ENCODE measurements around the gene RYR3. TPM values are rescaled to one million over a fixed set of nuclear protein-coding genes. Genes with fewer than 3 reads are reported as not detected.
"Not testable (repeated sequence)": the region's sequence is repeated elsewhere in the genome, so short reads cannot be mapped to it uniquely, and the experiment has no call there.

The RYR3 gene
- total RNA-seq, 1 donor from 2014 or later = not detected

- ATAC-seq (ENCODE audit: poor library complexity) (no peak), DNase-seq (no peak)
- intact Hi-C loops (cut with DNase I) = no loop called here
Measured at GRCh38 chr15:33592864-33593263, 282.1 kb downstream of the RYR3 start.

GRCh38 chr15:33598382-33598781 lies 287.6 kb downstream of the RYR3 start:
- intact Hi-C loops (cut with DNase I) = not testable (repeated sequence)

GRCh38 chr15:33600212-33600611 lies 289.4 kb downstream of the RYR3 start:
- ATAC-seq (ENCODE audit: poor library complexity) = no peak
- DNase-seq = no peak
- intact Hi-C loops (cut with DNase I) = no loop called here

More at GRCh38 chr15:33598382-33598781, 287.6 kb downstream of the RYR3 start:
- not testable (repeated sequence) for ATAC-seq (ENCODE audit: poor library complexity); DNase-seq

- DNase-seq (no peak), ATAC-seq (ENCODE audit: poor library complexity) (no peak)
- intact Hi-C loops (cut with DNase I) = no loop called here
Measured at GRCh38 chr15:33601461-33601860, 290.7 kb downstream of the RYR3 start.

GRCh38 chr15:33608714-33609113 lies 297.9 kb downstream of the RYR3 start:
- DNase-seq (no peak), ATAC-seq (ENCODE audit: poor library complexity) (no peak)
- intact Hi-C loops (cut with DNase I) = no loop called here

- DNase-seq (no peak), ATAC-seq (ENCODE audit: poor library complexity) (no peak)
- intact Hi-C loops (cut with DNase I) = no loop called here
Measured at GRCh38 chr15:33612721-33613304, 302.0 kb downstream of the RYR3 start.

GRCh38 chr15:33616475-33616874 lies 305.7 kb downstream of the RYR3 start:
- no peak for ATAC-seq (ENCODE audit: poor library complexity)
- intact Hi-C loops (cut with DNase I) = no loop called here
- no peak for DNase-seq

- ATAC-seq (ENCODE audit: poor library complexity) = no peak
- intact Hi-C loops (cut with DNase I) = no loop called here
- DNase-seq = no peak
Measured at GRCh38 chr15:33618350-33618749, 307.6 kb downstream of the RYR3 start.

GRCh38 chr15:33621141-33621540 lies 310.4 kb downstream of the RYR3 start:
- no peak for DNase-seq
- no peak for ATAC-seq (ENCODE audit: poor library complexity)
- intact Hi-C loops (cut with DNase I) = no loop called here

- intact Hi-C loops (cut with DNase I) = no loop called here
- no peak for ATAC-seq (ENCODE audit: poor library complexity)
- no peak for DNase-seq
Measured at GRCh38 chr15:33623010-33623409, 312.2 kb downstream of the RYR3 start.

GRCh38 chr15:33624439-33624838 lies 313.7 kb downstream of the RYR3 start:
- no peak for ATAC-seq (ENCODE audit: poor library complexity)
- intact Hi-C loops (cut with DNase I) = no loop called here
- DNase-seq = no peak

GRCh38 chr15:33629647-33630046 lies 318.9 kb downstream of the RYR3 start:
- DNase-seq (no peak), ATAC-seq (ENCODE audit: poor library complexity) (no peak)
- intact Hi-C loops (cut with DNase I) = no loop called here

GRCh38 chr15:33636234-33636633 lies 325.5 kb downstream of the RYR3 start:
- no peak for DNase-seq
- no peak for ATAC-seq (ENCODE audit: poor library complexity)
- intact Hi-C loops (cut with DNase I) = no loop called here

GRCh38 chr15:33636958-33637357 lies 326.2 kb downstream of the RYR3 start:
- no peak for DNase-seq
- no peak for ATAC-seq (ENCODE audit: poor library complexity)
- intact Hi-C loops (cut with DNase I) = no loop called here

GRCh38 chr15:33638453-33638852 lies 327.7 kb downstream of the RYR3 start:
- intact Hi-C loops (cut with DNase I) = no loop called here
- ATAC-seq (ENCODE audit: poor library complexity) (no peak), DNase-seq (no peak)

- ATAC-seq (ENCODE audit: poor library complexity) = no peak
- intact Hi-C loops (cut with DNase I) = no loop called here
- DNase-seq = no peak
Measured at GRCh38 chr15:33639051-33639450, 328.3 kb downstream of the RYR3 start.

GRCh38 chr15:33639456-33639855 lies 328.7 kb downstream of the RYR3 start:
- intact Hi-C loops (cut with DNase I) = no loop called here
- no peak for ATAC-seq (ENCODE audit: poor library complexity)
- no peak for DNase-seq

GRCh38 chr15:33639978-33640377 lies 329.2 kb downstream of the RYR3 start:
- intact Hi-C loops (cut with DNase I) = no loop called here
- no peak for DNase-seq
- ATAC-seq (ENCODE audit: poor library complexity) = no peak

- intact Hi-C loops (cut with DNase I) = no loop called here
- no peak for ATAC-seq (ENCODE audit: poor library complexity)
Measured at GRCh38 chr15:33641069-33641468, 330.3 kb downstream of the RYR3 start.

GRCh38 chr15:33644304-33644703 lies 333.5 kb downstream of the RYR3 start:
- intact Hi-C loops (cut with DNase I) = no loop called here
- DNase-seq = no peak
- ATAC-seq (ENCODE audit: poor library complexity) = no peak

More at GRCh38 chr15:33641069-33641468, 330.3 kb downstream of the RYR3 start:
- DNase-seq = no peak

GRCh38 chr15:33646744-33647143 lies 336.0 kb downstream of the RYR3 start:
- intact Hi-C loops (cut with DNase I) = no loop called here
- DNase-seq (no peak), ATAC-seq (ENCODE audit: poor library complexity) (no peak)
